ENCODE results near the gene MAST4.

GRCh38 chr5:67189079-67189354, 592.8 kb downstream of the MAST4 start:
- TF ChIP-seq CTCF (IDR thresholded peaks at IDR 0.05; ENCODE audit: insufficient read depth, low read length) (no peak), POLR2AphosphoS5 (IDR thresholded peaks at IDR 0.05; ENCODE audit: low read depth) (no peak), REST (IDR thresholded peaks at IDR 0.05; ENCODE audit: insufficient replicate concordance, low read depth) (no peak), SPI1 (IDR thresholded peaks at IDR 0.05; ENCODE audit: borderline replicate concordance, low read depth) (no peak)
